NT2/D1 (cell line): ENCODE measurements around the gene PPP1CA.

Source experiments
- DNase-seq: peaks from one replicate; pipeline ENCODE4 v3.0.0-alpha.2; 2011; ENCODE audit warnings: low read depth, low spot score
- H3K27me3 ChIP-seq: 2 replicates; pipeline ENCODE4 v1.6.0; 2011; ENCODE audit warnings: mild to moderate bottlenecking; ENCODE audit not compliant: insufficient read length, insufficient read depth
- H3K36me3 ChIP-seq: 2 replicates; pipeline ENCODE4 v1.6.1; 2011; ENCODE audit warnings: mild to moderate bottlenecking, low read length, mixed read lengths; ENCODE audit not compliant: insufficient read depth, insufficient read length
- H3K4me1 ChIP-seq: 2 replicates; pipeline ENCODE4 v1.5.1; 2011; ENCODE audit not compliant: insufficient read depth, insufficient read length
- H3K4me3 ChIP-seq: 2 replicates; pipeline ENCODE4 v1.5.1; 2011; ENCODE audit warnings: low read depth; ENCODE audit not compliant: insufficient read length
- H3K9ac ChIP-seq: 2 replicates; pipeline ENCODE4 v1.6.0; 2011; ENCODE audit warnings: low read depth; ENCODE audit not compliant: insufficient read length
- H3K9me3 ChIP-seq: 2 replicates; pipeline ENCODE4 v1.5.1; 2011; ENCODE audit warnings: mild to moderate bottlenecking, low read length; ENCODE audit not compliant: insufficient read depth
- SUZ12 ChIP-seq: IDR thresholded peaks from 2 replicates; pipeline ENCODE4 v1.6.1; 2011; ENCODE audit not compliant: insufficient read length, insufficient read depth; ENCODE audit errors: extremely low read depth
- YY1 ChIP-seq: IDR thresholded peaks from 2 replicates; pipeline ENCODE4 v1.6.1; 2011; ENCODE audit not compliant: insufficient read length, insufficient read depth
- ZNF274 ChIP-seq: IDR thresholded peaks from 2 replicates; pipeline ENCODE4 v1.6.1; 2011; ENCODE audit warnings: mild to moderate bottlenecking, low read depth, low read length

Gene PPP1CA

DNA sequence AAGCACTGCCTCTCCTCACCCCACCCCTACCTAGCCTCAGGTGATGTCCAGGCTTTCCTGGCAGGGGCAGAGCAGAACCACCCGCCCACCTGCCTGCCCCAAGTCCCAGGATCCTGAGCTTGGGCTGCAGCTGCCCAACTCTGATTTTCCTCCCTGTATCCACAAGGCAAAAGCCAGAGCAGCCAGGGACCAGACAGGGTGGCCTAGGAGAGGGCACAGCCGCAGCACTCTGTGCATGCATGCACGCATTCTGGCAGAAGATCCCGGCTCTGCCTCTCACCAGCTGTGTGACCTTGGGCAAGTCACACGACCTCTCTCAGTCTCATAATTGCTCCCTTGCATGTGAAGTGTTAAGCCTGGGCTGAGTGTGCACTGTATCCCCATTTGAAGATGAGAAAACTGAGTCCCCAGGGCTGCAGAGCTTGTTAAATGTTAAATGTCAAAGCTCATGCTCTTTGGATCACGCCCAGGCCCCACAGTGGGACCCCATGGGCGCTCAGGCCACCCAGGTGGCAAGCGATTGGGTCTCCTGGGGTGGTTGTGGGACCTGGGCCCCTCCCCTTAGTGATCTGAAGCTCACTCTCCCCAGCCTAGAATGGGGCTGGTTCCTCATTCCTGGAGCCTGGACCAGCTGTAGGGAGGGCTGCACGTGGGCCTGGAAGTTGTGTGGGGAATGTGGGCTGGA, 11.0 kb upstream of the PPP1CA start:
- Histone ChIP-seq H3K9me3 (no peaks in the 10 kb centered on the region), H3K4me3 (no peak overlapping the region), H3K9ac (peak overlapping the region; percentile 51), H3K27me3 (peaks cover 41% of the 10 kb centered on the region), H3K36me3 (no peaks in the 10 kb centered on the region), H3K4me1 (peaks cover 62% of the 10 kb centered on the region)
- no peak for DNase-seq
- no peak for TF ChIP-seq ZNF274
- no peak for TF ChIP-seq SUZ12
- TF ChIP-seq YY1: no peak

DNA sequence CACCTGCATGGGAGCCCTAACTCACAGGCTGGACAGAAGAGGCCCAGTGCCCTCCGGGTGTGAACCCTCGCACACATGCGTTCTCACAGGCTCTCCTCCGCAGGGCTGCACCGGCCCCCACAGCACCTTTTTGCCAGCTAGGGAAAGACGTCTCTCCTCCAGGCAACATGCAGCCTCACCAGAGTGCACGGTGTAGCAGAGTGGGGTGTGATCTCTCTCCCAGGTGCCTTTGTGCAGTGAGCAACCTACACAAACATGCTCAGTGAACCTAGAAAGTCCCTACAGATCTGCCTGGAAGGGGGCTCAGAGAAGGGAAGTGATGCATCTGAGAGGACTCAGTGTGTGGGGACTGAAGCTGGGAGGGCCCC, 10.1 kb upstream of the PPP1CA start:
- H3K9ac ChIP-seq: peak overlapping the region; percentile 4
- H3K4me3 ChIP-seq: no peak overlapping the region
- H3K36me3 ChIP-seq: no peaks in the 10 kb centered on the region
- TF ChIP-seq ZNF274: no peak
- no peak for TF ChIP-seq SUZ12
- no peak for TF ChIP-seq YY1
- peaks cover 64% of the 10 kb centered on the region for H3K4me1 ChIP-seq
- no peaks in the 10 kb centered on the region for H3K9me3 ChIP-seq
- no peak for DNase-seq
- peaks cover 50% of the 10 kb centered on the region for H3K27me3 ChIP-seq

DNA sequence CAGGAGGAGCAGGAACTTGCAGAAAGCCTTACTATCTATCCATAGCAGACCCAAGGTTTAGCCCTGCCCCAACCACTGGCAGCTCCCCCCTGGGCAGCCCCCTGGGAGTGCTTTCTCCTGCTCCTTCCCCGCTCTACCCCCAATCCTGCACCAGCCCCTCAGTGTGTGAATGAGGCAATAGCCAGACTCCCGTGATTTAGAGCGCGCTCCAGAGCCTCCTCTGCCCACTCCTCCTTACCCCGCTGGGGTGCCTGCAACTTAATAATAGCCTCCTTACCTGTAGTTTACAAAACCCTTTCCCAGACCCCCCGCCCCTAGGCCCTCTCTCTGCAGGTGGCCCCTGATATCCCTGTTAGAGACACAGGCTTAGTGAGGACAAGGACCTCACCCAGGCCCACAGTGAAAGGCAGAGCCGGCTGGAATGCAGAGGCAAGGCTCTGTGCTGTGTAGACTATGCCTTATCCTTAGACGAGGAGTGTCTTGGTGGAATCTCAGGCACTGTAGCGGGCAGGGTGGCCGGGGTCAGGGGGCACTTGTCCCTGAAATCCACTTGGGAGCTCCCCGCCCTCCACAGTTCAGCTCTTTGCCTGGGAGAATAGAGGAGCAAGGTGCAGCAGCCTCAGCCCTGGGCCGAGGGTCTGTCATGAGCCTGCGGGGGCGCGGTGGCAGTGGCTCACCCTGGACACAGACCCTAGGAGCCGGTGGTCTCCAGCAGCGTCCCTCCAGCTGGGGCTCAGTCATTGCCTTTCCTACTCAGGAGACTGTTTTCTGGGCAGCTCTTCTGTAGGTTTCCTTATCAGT, 9.5 kb upstream of the PPP1CA start:
- TF ChIP-seq ZNF274: no peak
- TF ChIP-seq SUZ12: no peak
- TF ChIP-seq YY1: no peak
- Histone ChIP-seq H3K27me3 (peaks cover 51% of the 10 kb centered on the region), H3K4me3 (no peak overlapping the region), H3K9me3 (no peaks in the 10 kb centered on the region), H3K9ac (peak overlapping the region; percentile 4), H3K36me3 (no peaks in the 10 kb centered on the region), H3K4me1 (peaks cover 58% of the 10 kb centered on the region)
- no peak for DNase-seq

DNA sequence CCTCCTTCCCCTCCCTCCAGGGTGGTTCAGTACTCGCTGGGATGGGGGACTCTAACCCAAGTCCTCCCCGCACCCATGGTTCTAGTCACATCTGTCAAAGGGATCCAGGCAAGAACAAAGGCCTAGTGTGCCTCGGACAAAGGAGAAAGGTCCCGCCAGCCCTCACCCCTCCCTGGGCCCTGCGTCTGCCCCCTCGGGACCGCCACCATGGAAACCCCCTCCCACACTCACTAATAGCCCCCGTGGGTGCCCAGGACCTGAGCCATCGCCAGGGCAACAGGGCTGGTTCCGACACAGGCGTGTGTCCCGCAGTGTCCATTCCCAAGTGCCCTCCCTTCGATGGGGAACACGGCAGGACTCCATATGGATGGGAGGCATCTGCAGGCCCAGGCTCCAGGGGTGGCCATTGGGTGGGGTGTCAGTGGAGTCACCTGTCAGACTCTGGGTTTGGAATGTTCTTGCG, 8.7 kb upstream of the PPP1CA start:
- Histone ChIP-seq H3K4me1 (peaks cover 54% of the 10 kb centered on the region), H3K27me3 (peaks cover 56% of the 10 kb centered on the region), H3K36me3 (no peaks in the 10 kb centered on the region), H3K9me3 (no peaks in the 10 kb centered on the region), H3K4me3 (no peak overlapping the region), H3K9ac (no peak overlapping the region)
- TF ChIP-seq YY1 (no peak), SUZ12 (no peak)
- no peak for DNase-seq

DNA sequence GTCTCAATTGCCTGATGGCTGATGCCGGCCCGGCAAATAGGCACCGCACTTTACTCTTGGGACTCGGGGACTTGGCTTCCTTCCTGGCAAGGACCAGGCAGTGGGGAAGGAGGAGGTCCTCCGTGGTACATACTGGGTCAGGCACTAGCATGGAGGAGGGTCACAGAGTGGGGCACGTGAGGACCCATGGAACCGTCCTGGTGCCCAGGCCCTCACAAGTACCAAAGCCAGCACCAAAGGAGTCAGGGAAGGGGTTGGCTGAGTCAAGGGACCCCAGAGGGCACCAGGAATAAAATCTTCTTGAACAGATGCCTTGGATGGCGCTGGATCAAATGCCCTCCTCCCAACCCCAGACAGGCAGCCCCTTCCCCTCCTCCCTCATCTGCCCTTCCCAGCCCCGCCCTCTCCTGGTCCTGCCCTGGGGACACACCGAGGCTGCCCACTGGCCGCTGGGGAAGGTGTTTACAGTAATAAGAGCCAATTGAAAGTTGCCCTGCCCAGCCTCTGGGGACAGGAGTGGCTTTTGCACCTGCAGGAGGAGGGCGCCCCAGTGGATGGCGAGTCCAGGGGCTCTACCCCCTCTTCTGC, 8.2 kb upstream of the PPP1CA start:
- no peaks in the 10 kb centered on the region for H3K36me3 ChIP-seq
- no peak for DNase-seq
- no peak overlapping the region for H3K9ac ChIP-seq
- H3K9me3 ChIP-seq: no peaks in the 10 kb centered on the region
- H3K4me1 ChIP-seq: peaks cover 50% of the 10 kb centered on the region
- H3K27me3 ChIP-seq: peaks cover 56% of the 10 kb centered on the region
- TF ChIP-seq YY1 (no peak), ZNF274 (no peak), SUZ12 (no peak)
- no peak overlapping the region for H3K4me3 ChIP-seq

DNA sequence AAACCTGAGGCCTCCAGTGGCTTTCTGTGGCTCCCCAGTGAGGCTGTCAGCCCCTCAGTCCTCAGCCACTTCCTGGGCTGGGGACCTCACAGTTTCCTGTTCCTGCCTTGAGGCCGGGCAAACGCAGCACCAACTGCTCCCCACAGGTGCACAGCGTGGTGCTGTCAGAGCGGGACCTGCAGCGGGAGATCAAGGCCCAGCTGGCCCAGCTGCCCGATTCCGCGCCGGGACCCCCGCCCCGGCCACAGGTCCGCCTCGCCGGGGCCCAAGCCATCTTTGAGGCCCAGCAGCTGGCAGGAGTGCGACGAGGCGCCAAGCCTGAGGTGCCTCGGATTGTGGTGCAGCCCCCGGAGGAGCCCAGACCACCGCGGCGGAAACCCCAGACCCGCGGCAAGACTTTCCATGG, 7.6 kb upstream of the PPP1CA start:
- Histone ChIP-seq H3K4me1 (peaks cover 48% of the 10 kb centered on the region), H3K9me3 (no peaks in the 10 kb centered on the region), H3K36me3 (no peaks in the 10 kb centered on the region), H3K27me3 (peaks cover 55% of the 10 kb centered on the region), H3K9ac (no peak overlapping the region), H3K4me3 (no peak overlapping the region)
- TF ChIP-seq YY1 (no peak), ZNF274 (no peak), SUZ12 (no peak)
- no peak for DNase-seq

DNA sequence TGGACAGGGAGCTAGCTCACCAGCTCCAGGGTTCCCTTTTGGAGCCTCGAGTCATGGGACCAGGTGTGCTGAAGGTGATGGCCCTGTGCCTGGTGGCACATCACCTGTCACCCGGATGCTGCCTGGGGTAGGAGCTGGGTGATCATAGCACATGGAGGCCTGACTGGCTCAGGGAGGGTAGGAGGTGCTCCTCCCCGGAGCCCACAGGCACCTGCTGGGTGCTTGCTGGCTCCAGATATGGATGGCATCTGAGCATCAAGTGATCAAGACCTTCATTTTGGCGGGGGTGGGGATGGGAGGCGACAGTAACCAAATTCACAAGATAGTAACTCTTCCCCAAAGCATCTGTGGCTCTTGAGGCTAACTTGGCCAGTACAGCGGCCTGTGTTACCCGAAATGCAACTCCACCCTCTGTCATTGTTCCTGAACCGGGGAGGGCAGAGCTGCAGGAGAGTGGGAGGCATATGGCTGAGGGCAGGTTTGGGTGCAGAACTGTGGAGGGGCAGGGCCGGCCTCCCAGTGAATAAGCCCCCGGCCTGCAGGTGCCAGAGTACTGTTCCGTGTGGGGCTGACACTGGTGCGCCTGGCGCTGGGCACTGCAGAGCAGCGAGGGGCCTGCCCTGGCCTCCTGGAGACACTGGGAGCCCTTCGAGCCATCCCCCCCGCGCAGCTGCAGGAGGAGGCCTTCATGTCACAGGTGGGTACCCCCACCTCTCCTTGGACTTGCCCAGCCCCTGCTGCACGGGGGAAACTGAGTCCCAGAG, 7.0 kb upstream of the PPP1CA start:
- TF ChIP-seq YY1 (no peak), ZNF274 (no peak), SUZ12 (no peak)
- H3K4me3 ChIP-seq: no peak overlapping the region
- H3K9me3 ChIP-seq: no peaks in the 10 kb centered on the region

More for the DNA sequence above, 7.0 kb upstream of the PPP1CA start:
- no peak for DNase-seq
- Histone ChIP-seq H3K9ac (no peak overlapping the region), H3K4me1 (peaks cover 53% of the 10 kb centered on the region), H3K36me3 (no peaks in the 10 kb centered on the region), H3K27me3 (peaks cover 55% of the 10 kb centered on the region)
